Measurements from ENCODE around the gene RSRP1. TPM values are rescaled to one million over a fixed set of nuclear protein-coding genes. Genes with fewer than 3 reads are reported as not detected.

Gene RSRP1
- total and polyA plus RNA-seq, 2 of the 13 experiments (the other 11 are each of a cell fraction or from before 2014, with no cell fraction given): 43.9 to 52.8 TPM

- TF ChIP-seq, protein P1, sequence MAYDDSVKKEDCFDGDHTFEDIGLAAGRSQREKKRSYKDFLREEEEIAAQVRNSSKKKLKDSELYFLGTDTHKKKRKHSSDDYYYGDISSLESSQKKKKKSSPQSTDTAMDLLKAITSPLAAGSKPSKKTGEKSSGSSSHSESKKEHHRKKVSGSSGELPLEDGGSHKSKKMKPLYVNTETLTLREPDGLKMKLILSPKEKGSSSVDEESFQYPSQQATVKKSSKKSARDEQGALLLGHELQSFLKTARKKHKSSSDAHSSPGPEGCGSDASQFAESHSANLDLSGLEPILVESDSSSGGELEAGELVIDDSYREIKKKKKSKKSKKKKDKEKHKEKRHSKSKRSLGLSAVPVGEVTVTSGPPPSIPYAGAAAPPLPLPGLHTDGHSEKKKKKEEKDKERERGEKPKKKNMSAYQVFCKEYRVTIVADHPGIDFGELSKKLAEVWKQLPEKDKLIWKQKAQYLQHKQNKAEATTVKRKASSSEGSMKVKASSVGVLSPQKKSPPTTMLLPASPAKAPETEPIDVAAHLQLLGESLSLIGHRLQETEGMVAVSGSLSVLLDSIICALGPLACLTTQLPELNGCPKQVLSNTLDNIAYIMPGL (CRISPR knock-in tag; IDR thresholded peaks at IDR 0.05; ENCODE audit: borderline replicate concordance in 1 of 2, low read depth in 1 of 2): peak; percentile 80 to 94
- peak; percentile 57; the same call in 1 of the 2 replicates for TF ChIP-seq WIZ (CRISPR knock-in tag; IDR thresholded peaks at IDR 0.05)
- peak; percentile 73 for TF ChIP-seq ZMYM4 (CRISPR knock-in tag; IDR thresholded peaks at IDR 0.05)
- TF ChIP-seq ZNF766 (CRISPR knock-in tag; IDR thresholded peaks at IDR 0.05; ENCODE audit: borderline replicate concordance): peak; percentile 79; the same call in 1 of the 2 replicates
- peak; percentile 91 for TF ChIP-seq SAP130 (CRISPR knock-in tag; IDR thresholded peaks at IDR 0.05; ENCODE audit: low read depth)
- TF ChIP-seq ATF7-NPFF (CRISPR knock-in tag; IDR thresholded peaks at IDR 0.05; ENCODE audit: low read depth): peak; percentile 77
- peak; percentile 89 for TF ChIP-seq SIN3A (IDR thresholded peaks at IDR 0.05; ENCODE audit: borderline replicate concordance, low read depth, low read length)
- TF ChIP-seq ZNF354B (CRISPR knock-in tag; IDR thresholded peaks at IDR 0.05): no peak
- peak; percentile 69 for TF ChIP-seq ZNF18 (CRISPR knock-in tag; IDR thresholded peaks at IDR 0.05; ENCODE audit: insufficient replicate concordance)
- peak; percentile 59 for TF ChIP-seq ARHGAP35 (CRISPR knock-in tag; IDR thresholded peaks at IDR 0.05; ENCODE audit: borderline replicate concordance)
- TF ChIP-seq GATA4 (IDR thresholded peaks at IDR 0.05; ENCODE audit: borderline replicate concordance, low read depth): peak; percentile 94
- peak; percentile 99 for TF ChIP-seq SSRP1 (CRISPR knock-in tag; IDR thresholded peaks at IDR 0.05)
- TF ChIP-seq ZBTB21 (CRISPR knock-in tag; IDR thresholded peaks at IDR 0.05): peak; percentile 46
- no peak for TF ChIP-seq TRIM24 (CRISPR knock-in tag; IDR thresholded peaks at IDR 0.05)
- TF ChIP-seq ZNF616 (CRISPR knock-in tag; IDR thresholded peaks at IDR 0.05; ENCODE audit: low read depth): peak; percentile 72; the same call in 1 of the 2 replicates
- TF ChIP-seq NFE2L2 (IDR thresholded peaks at IDR 0.05; ENCODE audit: low read length): no peak
- TF ChIP-seq MAZ (IDR thresholded peaks at IDR 0.05; ENCODE audit: borderline replicate concordance, low read depth, low read length): 0 out of 2 replicates have a peak, but pooled peaks have one; percentile 21
- TF ChIP-seq MAZ (CRISPR knock-in tag; IDR thresholded peaks at IDR 0.05; ENCODE audit: low read depth): peak; percentile 85
- peak; percentile 91 for TF ChIP-seq ZNF589 (CRISPR knock-in tag; conservative IDR thresholded peaks at IDR 0.05)
- TF ChIP-seq ZNF225 (CRISPR knock-in tag; IDR thresholded peaks at IDR 0.05): peak; percentile 34; the same call in 1 of the 2 replicates
- TF ChIP-seq, protein P2, sequence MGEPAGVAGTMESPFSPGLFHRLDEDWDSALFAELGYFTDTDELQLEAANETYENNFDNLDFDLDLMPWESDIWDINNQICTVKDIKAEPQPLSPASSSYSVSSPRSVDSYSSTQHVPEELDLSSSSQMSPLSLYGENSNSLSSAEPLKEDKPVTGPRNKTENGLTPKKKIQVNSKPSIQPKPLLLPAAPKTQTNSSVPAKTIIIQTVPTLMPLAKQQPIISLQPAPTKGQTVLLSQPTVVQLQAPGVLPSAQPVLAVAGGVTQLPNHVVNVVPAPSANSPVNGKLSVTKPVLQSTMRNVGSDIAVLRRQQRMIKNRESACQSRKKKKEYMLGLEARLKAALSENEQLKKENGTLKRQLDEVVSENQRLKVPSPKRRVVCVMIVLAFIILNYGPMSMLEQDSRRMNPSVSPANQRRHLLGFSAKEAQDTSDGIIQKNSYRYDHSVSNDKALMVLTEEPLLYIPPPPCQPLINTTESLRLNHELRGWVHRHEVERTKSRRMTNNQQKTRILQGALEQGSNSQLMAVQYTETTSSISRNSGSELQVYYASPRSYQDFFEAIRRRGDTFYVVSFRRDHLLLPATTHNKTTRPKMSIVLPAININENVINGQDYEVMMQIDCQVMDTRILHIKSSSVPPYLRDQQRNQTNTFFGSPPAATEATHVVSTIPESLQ (CRISPR knock-in tag; conservative IDR thresholded peaks at IDR 0.05): peak; percentile 71; the same call in 1 of the 2 replicates
- TF ChIP-seq BRF2 (CRISPR knock-in tag; IDR thresholded peaks at IDR 0.05): no peak; the same call in 1 of the 2 replicates
These were observed at the start of gene RSRP1 (continued) for GRCh38 chr1:25247024-25247828.
